Measurements from ENCODE around the gene THBS4. TPM values are rescaled to one million over a fixed set of nuclear protein-coding genes. Genes with fewer than 3 reads are reported as not detected.

THBS4 gene
- total and polyA plus RNA-seq, 2 donors from 2014 or later = 1.4 to 1.8 TPM

DNA sequence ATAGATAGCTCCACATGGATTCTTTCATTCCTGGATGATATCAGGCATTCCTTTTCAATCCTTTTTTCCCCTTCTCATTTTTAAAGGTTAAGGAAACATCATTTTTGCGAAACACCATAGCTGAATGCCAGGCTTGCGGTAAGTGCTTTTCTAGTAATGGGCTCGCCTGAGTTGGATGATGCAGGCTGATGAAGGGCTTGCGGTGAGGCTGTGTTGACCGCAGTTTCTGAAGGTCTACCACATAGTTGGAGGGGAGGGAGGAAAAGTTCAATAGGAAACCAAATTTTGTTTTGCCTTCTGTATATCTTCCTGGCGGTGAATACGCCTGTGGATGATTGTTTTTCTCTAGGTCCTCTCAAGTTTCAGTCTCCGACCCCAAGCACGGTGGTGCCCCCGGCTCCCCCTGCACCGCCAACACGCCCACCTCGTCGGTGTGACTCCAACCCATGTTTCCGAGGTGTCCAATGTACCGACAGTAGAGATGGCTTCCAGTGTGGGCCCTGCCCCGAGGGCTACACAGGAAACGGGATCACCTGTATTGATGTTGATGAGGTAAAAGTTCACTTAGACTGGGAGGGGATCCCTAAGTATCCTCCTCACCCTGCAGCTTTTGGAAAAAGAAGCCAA is 24.3 kb downstream of the THBS4 start:
- FAIRE-seq (no peak), DNase-seq (no peak)

DNA sequence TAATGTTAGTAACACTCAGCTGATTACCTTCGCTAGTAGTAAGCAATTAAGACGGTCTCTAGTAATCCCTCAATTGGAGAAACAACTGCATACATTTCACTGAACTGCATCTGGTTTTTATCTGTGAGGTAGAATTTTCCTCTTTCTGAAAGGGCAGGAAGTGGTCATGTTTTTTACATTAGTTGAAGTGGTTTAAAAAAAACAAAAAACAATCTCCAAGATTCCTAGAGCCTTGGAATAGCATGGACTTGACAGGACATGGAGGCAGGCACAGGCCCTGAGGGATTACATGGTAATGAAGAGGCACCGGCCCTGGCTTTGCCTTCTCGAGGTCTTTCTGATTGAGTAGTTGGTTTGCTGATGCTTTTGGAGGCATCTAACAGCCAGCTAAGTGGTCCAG is 25.8 kb downstream of the THBS4 start:
- TF ChIP-seq, protein P1, sequence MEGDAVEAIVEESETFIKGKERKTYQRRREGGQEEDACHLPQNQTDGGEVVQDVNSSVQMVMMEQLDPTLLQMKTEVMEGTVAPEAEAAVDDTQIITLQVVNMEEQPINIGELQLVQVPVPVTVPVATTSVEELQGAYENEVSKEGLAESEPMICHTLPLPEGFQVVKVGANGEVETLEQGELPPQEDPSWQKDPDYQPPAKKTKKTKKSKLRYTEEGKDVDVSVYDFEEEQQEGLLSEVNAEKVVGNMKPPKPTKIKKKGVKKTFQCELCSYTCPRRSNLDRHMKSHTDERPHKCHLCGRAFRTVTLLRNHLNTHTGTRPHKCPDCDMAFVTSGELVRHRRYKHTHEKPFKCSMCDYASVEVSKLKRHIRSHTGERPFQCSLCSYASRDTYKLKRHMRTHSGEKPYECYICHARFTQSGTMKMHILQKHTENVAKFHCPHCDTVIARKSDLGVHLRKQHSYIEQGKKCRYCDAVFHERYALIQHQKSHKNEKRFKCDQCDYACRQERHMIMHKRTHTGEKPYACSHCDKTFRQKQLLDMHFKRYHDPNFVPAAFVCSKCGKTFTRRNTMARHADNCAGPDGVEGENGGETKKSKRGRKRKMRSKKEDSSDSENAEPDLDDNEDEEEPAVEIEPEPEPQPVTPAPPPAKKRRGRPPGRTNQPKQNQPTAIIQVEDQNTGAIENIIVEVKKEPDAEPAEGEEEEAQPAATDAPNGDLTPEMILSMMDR (IDR thresholded peaks at IDR 0.05; ENCODE audit: borderline replicate concordance, extremely low read depth, insufficient read depth) = no peak
- H3K4me1 ChIP-seq (ENCODE audit: control insufficient read depth in 2 of 3, insufficient read depth in 2 of 3, low read depth in 1 of 3, low read length in 3 of 3) = no peaks in the 10 kb centered on the region
- no peaks in the 10 kb centered on the region for H3K36me3 ChIP-seq (ENCODE audit: control insufficient read depth in 2 of 3, insufficient read depth in 3 of 3, low read length in 3 of 3)
- H3K9ac ChIP-seq (ENCODE audit: low read length in 3 of 3) = no peak overlapping the region
- no peak for DNase-seq
- FAIRE-seq = no peak
- H3K27ac ChIP-seq (ENCODE audit: low read depth in 2 of 2, low read length in 2 of 2) = no peak overlapping the region
- no peak overlapping the region for H3K4me3 ChIP-seq (ENCODE audit: low read length in 3 of 3)
- intact Hi-C loops (cut with DNase I) = no loop called here
- no peaks in the 10 kb centered on the region for H3K9me3 ChIP-seq (ENCODE audit: control insufficient read depth in 2 of 3, insufficient read depth in 1 of 3, low read length in 3 of 3)
- H3K27me3 ChIP-seq (ENCODE audit: control insufficient read depth, insufficient read depth, low read length) = no peaks in the 10 kb centered on the region

More for the DNA sequence above, 24.3 kb downstream of the THBS4 start:
- intact Hi-C loops (cut with DNase I) = no loop called here
- Histone ChIP-seq H3K4me3 (ENCODE audit: low read length in 3 of 3) (no peak overlapping the region), H3K27ac (ENCODE audit: low read depth in 2 of 2, low read length in 2 of 2) (no peak overlapping the region), H3K27me3 (ENCODE audit: control insufficient read depth, insufficient read depth, low read length) (no peaks in the 10 kb centered on the region), H3K4me1 (ENCODE audit: control insufficient read depth in 2 of 3, insufficient read depth in 2 of 3, low read depth in 1 of 3, low read length in 3 of 3) (peaks cover 0 to 2% (median 0%) of the 10 kb centered on the region in 3 donors), H3K9me3 (ENCODE audit: control insufficient read depth in 2 of 3, insufficient read depth in 1 of 3, low read length in 3 of 3) (no peaks in the 10 kb centered on the region), H3K36me3 (ENCODE audit: control insufficient read depth in 2 of 3, insufficient read depth in 3 of 3, low read length in 3 of 3) (no peaks in the 10 kb centered on the region), H3K9ac (ENCODE audit: low read length in 3 of 3) (no peak overlapping the region)
- TF ChIP-seq, protein P1 (IDR thresholded peaks at IDR 0.05; ENCODE audit: borderline replicate concordance, extremely low read depth, insufficient read depth) = no peak

DNA sequence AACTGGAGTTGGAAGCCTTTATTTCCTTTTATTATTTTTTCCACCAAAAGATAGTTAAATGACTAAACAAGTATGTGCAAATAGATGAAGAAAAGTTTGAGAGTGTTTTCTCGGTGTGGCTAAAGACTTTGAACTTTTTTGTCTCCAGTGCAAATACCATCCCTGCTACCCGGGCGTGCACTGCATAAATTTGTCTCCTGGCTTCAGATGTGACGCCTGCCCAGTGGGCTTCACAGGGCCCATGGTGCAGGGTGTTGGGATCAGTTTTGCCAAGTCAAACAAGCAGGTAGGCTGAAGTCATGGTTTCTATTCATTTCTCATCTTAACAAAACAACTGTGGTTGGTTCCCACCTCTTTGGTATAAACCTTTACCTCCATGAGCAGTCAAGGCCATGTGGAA is 26.4 kb downstream of the THBS4 start:
- Histone ChIP-seq H3K4me1 (ENCODE audit: control insufficient read depth in 2 of 3, insufficient read depth in 2 of 3, low read depth in 1 of 3, low read length in 3 of 3) (no peaks in the 10 kb centered on the region), H3K27ac (ENCODE audit: low read depth in 2 of 2, low read length in 2 of 2) (no peak overlapping the region), H3K9me3 (ENCODE audit: control insufficient read depth in 2 of 3, insufficient read depth in 1 of 3, low read length in 3 of 3) (no peaks in the 10 kb centered on the region), H3K4me3 (ENCODE audit: low read length in 3 of 3) (no peak overlapping the region), H3K27me3 (ENCODE audit: control insufficient read depth, insufficient read depth, low read length) (no peaks in the 10 kb centered on the region), H3K36me3 (ENCODE audit: control insufficient read depth in 2 of 3, insufficient read depth in 3 of 3, low read length in 3 of 3) (no peaks in the 10 kb centered on the region), H3K9ac (ENCODE audit: low read length in 3 of 3) (no peak overlapping the region)
- TF ChIP-seq, protein P1 (IDR thresholded peaks at IDR 0.05; ENCODE audit: borderline replicate concordance, extremely low read depth, insufficient read depth) = no peak
- FAIRE-seq (no peak), DNase-seq (no peak)
- intact Hi-C loops (cut with DNase I) = no loop called here

DNA sequence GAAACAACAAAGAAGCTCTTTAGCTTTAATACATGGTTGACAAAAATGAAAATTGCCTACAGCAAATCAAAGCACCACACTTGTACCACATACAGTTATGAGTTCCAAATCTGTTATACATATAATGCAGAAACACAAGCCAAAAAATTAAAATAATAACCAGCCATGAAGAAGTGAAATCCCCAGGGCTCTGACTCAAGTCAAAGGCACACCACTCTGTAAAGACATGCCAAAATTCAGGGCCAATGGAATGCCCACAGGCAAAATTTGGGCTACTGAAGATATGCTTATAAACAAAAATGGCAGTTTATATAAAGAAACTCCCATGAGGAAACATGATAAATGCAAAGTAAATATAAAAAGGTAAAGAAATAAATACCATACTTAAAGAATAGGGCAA is 29.0 kb downstream of the THBS4 start:
- Histone ChIP-seq H3K4me3 (ENCODE audit: low read length in 3 of 3) (no peak overlapping the region), H3K4me1 (ENCODE audit: control insufficient read depth in 2 of 3, insufficient read depth in 2 of 3, low read depth in 1 of 3, low read length in 3 of 3) (no peaks in the 10 kb centered on the region), H3K27me3 (ENCODE audit: control insufficient read depth, insufficient read depth, low read length) (no peaks in the 10 kb centered on the region), H3K9me3 (ENCODE audit: control insufficient read depth in 2 of 3, insufficient read depth in 1 of 3, low read length in 3 of 3) (no peaks in the 10 kb centered on the region), H3K9ac (ENCODE audit: low read length in 3 of 3) (no peak overlapping the region), H3K36me3 (ENCODE audit: control insufficient read depth in 2 of 3, insufficient read depth in 3 of 3, low read length in 3 of 3) (no peaks in the 10 kb centered on the region), H3K27ac (ENCODE audit: low read depth in 2 of 2, low read length in 2 of 2) (no peak overlapping the region)
- FAIRE-seq = no peak
- DNase-seq = no peak
- TF ChIP-seq, protein P1 (IDR thresholded peaks at IDR 0.05; ENCODE audit: borderline replicate concordance, extremely low read depth, insufficient read depth) = no peak
- intact Hi-C loops (cut with DNase I) = no loop called here
